ENCODE results near the gene LHX8. TPM values are rescaled to one million over a fixed set of nuclear protein-coding genes. Genes with fewer than 3 reads are reported as not detected.

The LHX8 gene
- polyA plus RNA-seq, 1 donor, result not detected

GRCh38 chr1:75203415-75204277 lies 69.5 kb downstream of the LHX8 start:
- no peaks in the 10 kb centered on the region for H3K4me1 ChIP-seq (ENCODE audit: control insufficient read depth, insufficient read depth, low read length)
- no peaks in the 10 kb centered on the region for H3K9me3 ChIP-seq (ENCODE audit: control insufficient read depth, low read depth, low read length)
- H3K27ac ChIP-seq (ENCODE audit: low read length), result no peak overlapping the region
- no peak overlapping the region for H3K4me3 ChIP-seq (ENCODE audit: low read length)
- H3K27me3 ChIP-seq (ENCODE audit: control insufficient read depth, insufficient read depth, low read length), result no peaks in the 10 kb centered on the region
- no peaks in the 10 kb centered on the region for H3K36me3 ChIP-seq (ENCODE audit: control insufficient read depth, insufficient read depth, low read length)
- 28% methylated on average over 5 of the region's 8 CpGs for WGBS (ENCODE audit: insufficient coverage, low lambda C conversion rate)
- peak; percentile 5 to 6 for DNase-seq

DNA sequence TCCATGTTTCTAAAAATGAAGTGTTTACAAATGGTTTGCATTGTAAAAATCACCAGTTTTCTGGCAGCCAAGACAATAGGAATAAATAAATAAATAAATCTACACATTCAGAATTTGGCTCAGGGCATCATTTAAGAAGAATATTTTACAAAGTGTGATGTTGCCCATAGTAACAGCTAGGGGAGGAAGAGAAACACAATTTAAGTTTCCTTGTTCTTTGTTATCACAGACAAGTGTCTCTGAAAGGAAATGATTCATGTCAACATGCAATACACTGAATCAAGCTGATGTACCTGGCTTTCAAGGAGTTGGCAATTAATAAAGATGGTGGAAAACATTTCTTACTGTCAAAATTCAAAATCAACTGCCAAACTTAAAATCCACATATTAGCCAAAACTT lies 74.7 kb downstream of the LHX8 start:
- DNase-seq, result no peak
- Histone ChIP-seq H3K4me3 (ENCODE audit: low read length) (no peak overlapping the region), H3K27ac (ENCODE audit: low read length) (no peak overlapping the region), H3K27me3 (ENCODE audit: control insufficient read depth, insufficient read depth, low read length) (no peaks in the 10 kb centered on the region), H3K36me3 (ENCODE audit: control insufficient read depth, insufficient read depth, low read length) (no peaks in the 10 kb centered on the region), H3K9me3 (ENCODE audit: control insufficient read depth, low read depth, low read length) (no peaks in the 10 kb centered on the region), H3K4me1 (ENCODE audit: control insufficient read depth, insufficient read depth, low read length) (no peaks in the 10 kb centered on the region)
